ENCODE data around the gene MAGEA8. TPM values are rescaled to one million over a fixed set of nuclear protein-coding genes. Genes with fewer than 3 reads are reported as not detected.

MAGEA8 gene
- total and polyA plus RNA-seq, 2 donors (not counting 1 experiment from before 2014, with no cell fraction given): not detected

GRCh38 chrX:149909324-149910177 lies 28.6 kb downstream of the MAGEA8 start:
- no peaks in the 10 kb centered on the region for H3K4me1 ChIP-seq (ENCODE audit: control insufficient read depth in 2 of 2, insufficient read depth in 2 of 2, low read length in 2 of 2)
- no peak overlapping the region for H3K4me3 ChIP-seq (ENCODE audit: control extremely low read depth in 1 of 5, extremely low read depth in 1 of 5, insufficient read depth in 1 of 5, low read depth in 2 of 5, low read length in 4 of 5)
- H3K36me3 ChIP-seq (replicated peaks in 1 of 2; ENCODE audit: control extremely low read depth in 1 of 2, control insufficient read depth in 1 of 2, extremely low read depth in 1 of 2, insufficient read depth in 2 of 2, low read length in 1 of 2): no peaks in the 10 kb centered on the region
- no peak overlapping the region for H3K9ac ChIP-seq (ENCODE audit: low read length)
- no peaks in the 10 kb centered on the region for H3K4me1 Mint-ChIP-seq
- no peak overlapping the region for H3K4me3 Mint-ChIP-seq
- intact Hi-C loops (cut with micrococcal nuclease): no loop called here
- H3K79me2 ChIP-seq (ENCODE audit: control insufficient read depth, insufficient read depth, low read length): no peaks in the 10 kb centered on the region
- no peak overlapping the region for H3K27ac Mint-ChIP-seq
- CTCF ChIA-PET: no interaction called here
- POLR2A ChIA-PET: no interaction called here
- no peak for ATAC-seq (ENCODE audit: low read depth)
- no peak overlapping the region for H3K4me2 ChIP-seq (replicated peaks; ENCODE audit: low read depth, low read length, poor library complexity, severe bottlenecking)
- H3K27me3 ChIP-seq (replicated peaks in 1 of 4; ENCODE audit: control extremely low read depth in 1 of 4, control insufficient read depth in 3 of 4, insufficient read depth in 4 of 4, low read length in 3 of 4): no peaks in the 10 kb centered on the region
- no peak overlapping the region for H2AFZ ChIP-seq (ENCODE audit: insufficient read depth, low read depth, low read length, poor library complexity, severe bottlenecking)
- H4K20me1 ChIP-seq (ENCODE audit: control insufficient read depth, insufficient read depth, low read length, poor library complexity, severe bottlenecking): no peaks in the 10 kb centered on the region
- no peak for TF ChIP-seq EZH2 (IDR thresholded peaks at IDR 0.05; ENCODE audit: borderline replicate concordance, insufficient read depth, low read depth, low read length, poor library complexity, severe bottlenecking)
- no peak for TF ChIP-seq CTCF (IDR thresholded peaks at IDR 0.05)
- H3K27ac ChIP-seq (ENCODE audit: low read length in 2 of 2): no peak overlapping the region
- no peaks in the 10 kb centered on the region for H3K9me3 ChIP-seq (ENCODE audit: control extremely low read depth in 1 of 3, control insufficient read depth in 2 of 3, insufficient read depth in 1 of 3, low read length in 2 of 3)
- DNase-seq: no peak
- no peaks in the 10 kb centered on the region for H3K27me3 Mint-ChIP-seq
- H3K9me3 Mint-ChIP-seq (ENCODE audit: insufficient read depth): no peaks in the 10 kb centered on the region
- 89% methylated on average over 1 of the region's 4 CpGs for WGBS (ENCODE audit: insufficient coverage)

DNA sequence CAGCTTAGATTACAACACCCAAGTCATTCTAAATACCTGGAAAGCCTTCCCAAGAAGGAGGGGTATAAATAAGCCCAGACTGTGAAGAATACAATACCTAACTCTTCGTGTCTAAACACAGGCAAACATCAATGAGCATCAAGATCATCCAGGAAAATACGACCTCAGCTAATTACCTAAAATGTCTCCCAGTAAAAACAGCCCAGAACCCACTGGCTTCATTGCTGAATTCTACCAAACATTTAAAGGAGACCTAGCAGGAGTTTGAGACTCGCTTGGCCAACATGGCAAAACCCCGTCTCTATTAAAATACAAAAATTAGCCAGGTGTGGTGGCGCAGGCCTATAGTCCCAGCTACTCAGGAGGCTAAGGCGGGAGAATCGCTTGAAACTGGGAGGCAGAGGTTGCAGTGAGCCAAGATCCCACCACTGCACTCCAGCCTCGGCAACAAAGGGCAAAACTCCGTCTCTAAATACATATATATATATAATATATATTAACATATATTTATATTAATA lies 29.3 kb downstream of the MAGEA8 start:
- ATAC-seq (ENCODE audit: low read depth) (no peak), DNase-seq (no peak)
- no peaks in the 10 kb centered on the region for H3K9me3 ChIP-seq (ENCODE audit: control extremely low read depth in 1 of 3, control insufficient read depth in 2 of 3, insufficient read depth in 1 of 3, low read length in 2 of 3)
- 100% methylated on average over 2 of the region's 9 CpGs for WGBS (ENCODE audit: insufficient coverage)
- H2AFZ ChIP-seq (ENCODE audit: insufficient read depth, low read depth, low read length, poor library complexity, severe bottlenecking): no peak overlapping the region
- no peaks in the 10 kb centered on the region for H3K27me3 ChIP-seq (replicated peaks in 1 of 4; ENCODE audit: control extremely low read depth in 1 of 4, control insufficient read depth in 3 of 4, insufficient read depth in 4 of 4, low read length in 3 of 4)
- H3K9ac ChIP-seq (ENCODE audit: low read length): no peak overlapping the region
- no peak overlapping the region for H3K4me2 ChIP-seq (replicated peaks; ENCODE audit: low read depth, low read length, poor library complexity, severe bottlenecking)
- Mint-ChIP-seq H3K27ac (no peak overlapping the region), H3K27me3 (no peaks in the 10 kb centered on the region), H3K9me3 (ENCODE audit: insufficient read depth) (no peaks in the 10 kb centered on the region), H3K4me1 (no peaks in the 10 kb centered on the region), H3K4me3 (no peak overlapping the region)
- TF ChIP-seq EZH2 (IDR thresholded peaks at IDR 0.05; ENCODE audit: borderline replicate concordance, insufficient read depth, low read depth, low read length, poor library complexity, severe bottlenecking) (no peak), CTCF (IDR thresholded peaks at IDR 0.05) (no peak)
- H3K79me2 ChIP-seq (ENCODE audit: control insufficient read depth, insufficient read depth, low read length): no peaks in the 10 kb centered on the region
- no peaks in the 10 kb centered on the region for H4K20me1 ChIP-seq (ENCODE audit: control insufficient read depth, insufficient read depth, low read length, poor library complexity, severe bottlenecking)
- H3K4me1 ChIP-seq (ENCODE audit: control insufficient read depth in 2 of 2, insufficient read depth in 2 of 2, low read length in 2 of 2): no peaks in the 10 kb centered on the region
- H3K27ac ChIP-seq (ENCODE audit: low read length in 2 of 2): no peak overlapping the region
- ChIA-PET CTCF (no interaction called here), POLR2A (no interaction called here)
- H3K36me3 ChIP-seq (replicated peaks in 1 of 2; ENCODE audit: control extremely low read depth in 1 of 2, control insufficient read depth in 1 of 2, extremely low read depth in 1 of 2, insufficient read depth in 2 of 2, low read length in 1 of 2): no peaks in the 10 kb centered on the region
- no peak overlapping the region for H3K4me3 ChIP-seq (ENCODE audit: control extremely low read depth in 1 of 5, extremely low read depth in 1 of 5, insufficient read depth in 1 of 5, low read depth in 2 of 5, low read length in 4 of 5)
- intact Hi-C loops (cut with micrococcal nuclease): no loop called here
